BJ (cell line): ENCODE results near the gene VDR. TPM values are rescaled to one million over a fixed set of nuclear protein-coding genes. Genes with fewer than 3 reads are reported as not detected.
A peak's percentile ranks its signal among the peaks of the same experiment; 100 is the strongest.

Experiments used
- CTCF ChIA-PET: fragments of 350-600 bp; formaldehyde crosslinking; extraction: SDS; loops from one replicate; lab custom pipeline; 2021; ENCODE audit warnings: antibody characterized with exemption, inconsistent platforms; lab: Yijun Ruan, JAX
- POLR2A ChIA-PET: fragments of 300-600 bp; sonication (Branson Sonifier 250); formaldehyde crosslinking; extraction: SDS; loops from one replicate; lab custom pipeline; 2021; ENCODE audit warnings: antibody characterized with exemption; lab: Charles Lee
- DNase-seq: peaks from one replicate; pipeline ENCODE4 v3.0.0-alpha.2; 2011; ENCODE audit warnings: low read depth
- H3K27me3 ChIP-seq: 2 replicates; pipeline ENCODE4 v1.6.0; 2011; ENCODE audit warnings: low read length; ENCODE audit not compliant: control insufficient read depth, insufficient read depth
- H3K36me3 ChIP-seq: 2 replicates; pipeline ENCODE4 v1.5.1; 2011; ENCODE audit warnings: low read length; ENCODE audit not compliant: control insufficient read depth, insufficient read depth
- H3K4me3 ChIP-seq: 2 replicates; pipeline ENCODE4 v1.5.1; 2011; ENCODE audit warnings: low read depth, mild to moderate bottlenecking, control low read depth, low read length
- polyA minus RNA-seq: library from RNA; depleted of rRNA, polyadenylated mRNA; stranded (reverse); fragments of >200 nt; gene quantifications from 2 replicates; pipeline ENCODE4 v1.2.3, GENCODE V29; 2011; rRNA and poly(A)+ RNA removed
- polyA plus RNA-seq: library from polyadenylated mRNA; depleted of rRNA; stranded (reverse); fragments of >200 nt; gene quantifications from 2 replicates; pipeline ENCODE4 v1.2.3, GENCODE V29; 2011; rRNA removed
- TF ChIP-seq, protein P1 (sequence below): IDR thresholded peaks from 2 replicates; pipeline ENCODE4 v1.5.1; 2011; ENCODE audit warnings: low read depth, mild to moderate bottlenecking, control low read depth, inconsistent platforms, low read length, moderate library complexity; ENCODE audit not compliant: insufficient read depth

Gene VDR
- 23.3 and 40.5 TPM in 2 replicates for polyA plus RNA-seq
- polyA minus RNA-seq: 21.3 and 33.2 TPM in 2 replicates

DNA sequence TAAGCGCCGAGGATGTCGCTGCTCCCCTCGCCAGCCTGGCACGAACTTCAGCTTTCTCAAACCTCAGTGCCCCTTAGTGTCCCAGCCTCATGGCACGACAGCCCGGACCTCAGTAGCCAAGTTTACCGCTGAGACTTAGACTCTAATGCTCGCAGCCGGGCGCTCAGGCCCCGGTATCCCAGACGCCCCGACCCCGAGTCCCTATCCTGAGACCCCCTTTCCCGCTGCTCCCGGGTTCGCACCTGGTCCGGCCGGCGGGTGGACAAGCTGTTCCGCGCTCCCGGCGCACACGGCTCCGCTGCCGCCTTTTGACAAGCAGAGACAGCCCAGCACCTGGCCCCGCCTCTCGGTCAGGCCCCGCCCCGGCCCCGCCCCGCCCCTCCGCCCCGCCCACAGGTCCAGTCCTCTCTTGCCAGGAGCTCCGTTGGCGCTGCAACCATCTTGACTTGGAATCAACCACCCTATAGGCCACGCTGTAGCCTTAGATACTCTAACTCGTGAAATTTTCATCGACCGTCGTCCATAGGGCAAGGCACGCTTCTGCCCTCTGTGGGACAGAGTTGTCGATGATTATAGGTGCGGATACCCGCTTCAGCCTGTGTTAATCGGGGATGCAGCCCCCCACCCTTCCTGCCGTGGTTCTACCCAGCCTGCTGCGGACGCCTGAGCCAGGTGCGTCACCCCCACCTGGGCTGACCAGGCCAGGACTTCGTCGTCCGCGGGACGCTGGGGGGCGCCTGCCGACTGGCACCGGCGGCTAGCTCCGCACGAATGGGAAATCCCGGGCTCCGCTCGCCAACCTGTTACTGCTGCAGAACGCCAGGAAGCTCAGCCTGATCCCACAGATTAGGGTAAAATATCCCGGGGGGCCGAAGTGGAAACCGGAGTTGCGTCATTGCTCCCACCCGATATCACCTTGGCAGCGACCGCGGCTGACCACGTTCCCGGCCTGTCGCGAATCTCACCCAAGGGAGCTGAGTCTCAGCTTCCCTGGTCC lies at the start of gene VDR:
Gene VDR (minus strand): TSS at position 282 of the 997 bp plus-strand sequence. CDS start 25,881 bp downstream, outside the sequence.
- ChIA-PET POLR2A (interaction anchor here (0.6 to 1.0 kb wide), 5 partner anchors 35 to 986 kb away, joined by 3 to 6 read pairs (median 5); no protein-coding TSS in a partner anchor), CTCF (interaction anchor here (0.6 to 5.6 kb wide), 19 partner anchors 10 to 1740 kb away, joined by 3 to 30 read pairs (median 5); partner anchors contain the start of gene TMEM106C)
- Histone ChIP-seq H3K36me3 (no peaks in the 10 kb centered on the region), H3K4me3 (peak within 1 kb of the TSS; percentile 76), H3K27me3 (no peaks in the 10 kb centered on the region; the same call in 1 of the 2 replicates)
- DNase-seq: no peak
- TF ChIP-seq, protein P1, sequence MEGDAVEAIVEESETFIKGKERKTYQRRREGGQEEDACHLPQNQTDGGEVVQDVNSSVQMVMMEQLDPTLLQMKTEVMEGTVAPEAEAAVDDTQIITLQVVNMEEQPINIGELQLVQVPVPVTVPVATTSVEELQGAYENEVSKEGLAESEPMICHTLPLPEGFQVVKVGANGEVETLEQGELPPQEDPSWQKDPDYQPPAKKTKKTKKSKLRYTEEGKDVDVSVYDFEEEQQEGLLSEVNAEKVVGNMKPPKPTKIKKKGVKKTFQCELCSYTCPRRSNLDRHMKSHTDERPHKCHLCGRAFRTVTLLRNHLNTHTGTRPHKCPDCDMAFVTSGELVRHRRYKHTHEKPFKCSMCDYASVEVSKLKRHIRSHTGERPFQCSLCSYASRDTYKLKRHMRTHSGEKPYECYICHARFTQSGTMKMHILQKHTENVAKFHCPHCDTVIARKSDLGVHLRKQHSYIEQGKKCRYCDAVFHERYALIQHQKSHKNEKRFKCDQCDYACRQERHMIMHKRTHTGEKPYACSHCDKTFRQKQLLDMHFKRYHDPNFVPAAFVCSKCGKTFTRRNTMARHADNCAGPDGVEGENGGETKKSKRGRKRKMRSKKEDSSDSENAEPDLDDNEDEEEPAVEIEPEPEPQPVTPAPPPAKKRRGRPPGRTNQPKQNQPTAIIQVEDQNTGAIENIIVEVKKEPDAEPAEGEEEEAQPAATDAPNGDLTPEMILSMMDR: peak; percentile 56

DNA sequence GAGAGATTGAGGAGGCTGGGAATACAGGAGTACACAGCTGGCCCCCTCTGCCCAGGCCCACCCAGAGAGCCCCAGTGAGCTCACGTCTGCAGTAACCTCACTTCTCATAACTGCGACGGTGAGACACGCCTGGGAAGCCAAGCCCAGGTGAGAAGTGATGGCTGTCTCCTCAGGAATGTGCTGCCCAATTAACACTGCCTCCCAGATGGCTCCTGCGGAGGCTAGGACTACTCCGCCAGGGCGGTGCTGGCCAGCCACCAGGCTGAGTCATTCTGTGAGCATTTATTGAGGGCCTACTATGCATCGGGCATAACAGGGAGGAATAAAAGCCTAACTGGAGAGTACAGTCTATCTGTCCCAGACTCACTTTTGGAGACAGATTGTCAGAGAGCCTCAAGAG lies 49.3 kb upstream of the VDR start:
- ChIA-PET POLR2A (no interaction called here), CTCF (interaction anchor here (1.0 to 7.3 kb wide), 7 partner anchors 9 to 211 kb away, joined by 3 to 85 read pairs (median 4); partner anchors contain the start of gene TMEM106C)
- TF ChIP-seq, protein P1: no peak
- Histone ChIP-seq H3K36me3 (no peaks in the 10 kb centered on the region), H3K27me3 (no peaks in the 10 kb centered on the region), H3K4me3 (no peak overlapping the region)
- no peak for DNase-seq

- Histone ChIP-seq H3K4me3 (no peak overlapping the region), H3K27me3 (no peaks in the 10 kb centered on the region), H3K36me3 (no peaks in the 10 kb centered on the region)
- POLR2A ChIA-PET: no interaction called here
- DNase-seq: no peak
- TF ChIP-seq, protein P1: no peak
- CTCF ChIA-PET: interaction anchor here (0.9 to 7.3 kb wide), 11 partner anchors 10 to 247 kb away, joined by 3 to 85 read pairs (median 7); partner anchors contain the start of genes TMEM106C and VDR
Observed at GRCh38 chr12:47950856-47951468, 46.2 kb upstream of the VDR start.

DNA sequence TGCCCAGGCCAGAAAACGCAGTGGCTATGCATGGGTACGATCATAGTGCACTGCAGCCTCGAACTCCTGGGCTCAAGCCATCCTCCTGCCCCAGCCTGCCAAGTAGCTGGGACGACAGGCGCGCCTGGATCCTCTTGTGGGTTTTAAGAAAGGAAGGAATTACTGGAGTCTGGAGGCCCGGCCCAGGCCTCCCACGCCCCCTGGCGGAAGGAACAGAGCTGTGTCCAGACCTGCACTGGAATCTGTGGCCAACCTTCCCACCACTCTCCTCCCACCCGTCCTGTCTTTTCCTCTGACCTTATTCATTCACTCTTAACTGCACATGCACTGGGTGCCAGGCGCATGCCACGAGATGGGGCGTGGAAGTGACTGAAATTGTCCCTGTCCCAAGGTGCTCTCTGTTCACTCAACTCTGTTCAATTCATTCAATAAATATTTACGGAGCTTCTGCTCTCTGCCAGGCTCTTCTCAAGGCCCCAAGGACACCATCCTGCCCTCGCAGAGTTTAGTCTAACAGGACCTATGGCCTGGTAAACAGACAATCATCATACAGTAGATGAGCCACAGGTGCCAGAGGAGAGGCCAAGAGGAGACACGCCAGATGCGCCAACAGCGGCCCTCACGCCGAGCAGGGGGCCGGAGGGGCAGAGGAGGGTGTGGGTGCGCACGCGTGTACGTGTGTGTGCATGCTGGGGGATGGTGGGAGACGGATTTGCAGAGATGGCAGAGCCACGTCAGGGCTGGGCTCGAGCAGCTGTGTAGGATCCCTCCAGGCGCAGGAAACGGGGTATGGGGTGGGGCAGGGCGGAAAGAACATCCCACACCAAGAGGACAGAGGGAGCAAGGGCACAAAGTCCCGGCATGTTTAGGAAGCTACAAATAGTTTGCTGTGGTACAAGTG lies 44.9 kb upstream of the VDR start:
- Histone ChIP-seq H3K36me3 (no peaks in the 10 kb centered on the region), H3K27me3 (no peaks in the 10 kb centered on the region), H3K4me3 (no peak overlapping the region)
- DNase-seq: no peak
- ChIA-PET POLR2A (interaction anchor here (1.0 kb wide), 1 partner anchor 80 kb away, joined by 3 read pairs; no protein-coding TSS in a partner anchor), CTCF (interaction anchor here (0.6 to 7.3 kb wide), 40 partner anchors 8 to 239 kb away, joined by 3 to 85 read pairs (median 4); partner anchors contain the start of genes ENDOU, TMEM106C and VDR)
- TF ChIP-seq, protein P1: peak; percentile 95
